OCI-LY3 (cell line): ENCODE measurements around the gene SUCNR1.

Source experiments
- EZH2phosphoT487 ChIP-seq: fragments of 200-600 bp; shearing (Covaris generic); IDR thresholded peaks from 2 replicates; pipeline ENCODE4 v1.6.1; 2018; ENCODE audit warnings: antibody characterized with exemption, mixed run types, low read depth
- TF ChIP-seq, protein P1 (sequence below): fragments of 200-600, 300-600 bp; sonication (generic); IDR thresholded peaks from 2 replicates; pipeline ENCODE4 v1.5.1; 2014; ENCODE audit warnings: antibody characterized with exemption, low read length, low read depth

- TF ChIP-seq EZH2phosphoT487, result no peak
- TF ChIP-seq, protein P1, sequence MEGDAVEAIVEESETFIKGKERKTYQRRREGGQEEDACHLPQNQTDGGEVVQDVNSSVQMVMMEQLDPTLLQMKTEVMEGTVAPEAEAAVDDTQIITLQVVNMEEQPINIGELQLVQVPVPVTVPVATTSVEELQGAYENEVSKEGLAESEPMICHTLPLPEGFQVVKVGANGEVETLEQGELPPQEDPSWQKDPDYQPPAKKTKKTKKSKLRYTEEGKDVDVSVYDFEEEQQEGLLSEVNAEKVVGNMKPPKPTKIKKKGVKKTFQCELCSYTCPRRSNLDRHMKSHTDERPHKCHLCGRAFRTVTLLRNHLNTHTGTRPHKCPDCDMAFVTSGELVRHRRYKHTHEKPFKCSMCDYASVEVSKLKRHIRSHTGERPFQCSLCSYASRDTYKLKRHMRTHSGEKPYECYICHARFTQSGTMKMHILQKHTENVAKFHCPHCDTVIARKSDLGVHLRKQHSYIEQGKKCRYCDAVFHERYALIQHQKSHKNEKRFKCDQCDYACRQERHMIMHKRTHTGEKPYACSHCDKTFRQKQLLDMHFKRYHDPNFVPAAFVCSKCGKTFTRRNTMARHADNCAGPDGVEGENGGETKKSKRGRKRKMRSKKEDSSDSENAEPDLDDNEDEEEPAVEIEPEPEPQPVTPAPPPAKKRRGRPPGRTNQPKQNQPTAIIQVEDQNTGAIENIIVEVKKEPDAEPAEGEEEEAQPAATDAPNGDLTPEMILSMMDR, result no peak
These were observed 34.2 kb upstream of the SUCNR1 start for GRCh38 chr3:151839313-151839631.
